DMS53 treated with DMSO at 0.1 percent for 48 hours (cell line): Measurements from ENCODE around the gene SPPL3.
"Not testable (repeated sequence)": the region's sequence is repeated elsewhere in the genome, so short reads cannot be mapped to it uniquely, and the experiment has no call there.

Experiments used
- DNase-seq: peaks from one replicate; lab custom pipeline; 2025; ENCODE audit not compliant: unreplicated experiment; lab: John Stamatoyannopoulos, UW

SPPL3 gene

DNA sequence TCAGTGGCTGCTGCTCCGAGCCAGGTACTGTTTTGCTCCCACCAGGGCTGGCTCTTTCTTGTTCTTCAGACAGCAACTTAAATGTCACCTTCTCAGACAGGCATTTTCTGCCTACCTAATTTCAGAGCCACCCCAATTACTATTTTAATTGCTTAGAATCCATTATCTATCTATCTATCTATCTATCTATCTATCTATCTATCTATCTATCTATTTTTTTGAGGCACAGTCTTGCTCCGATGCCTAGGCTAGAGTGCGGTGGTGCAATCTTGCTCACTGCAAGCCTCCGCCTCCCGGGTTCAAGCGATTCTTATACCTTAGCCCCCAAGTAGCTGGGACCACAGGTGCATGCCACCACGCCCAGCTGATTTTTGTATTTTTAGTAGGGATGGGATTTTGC is 58.5 kb downstream of the SPPL3 start:
- no peak for DNase-seq

DNA sequence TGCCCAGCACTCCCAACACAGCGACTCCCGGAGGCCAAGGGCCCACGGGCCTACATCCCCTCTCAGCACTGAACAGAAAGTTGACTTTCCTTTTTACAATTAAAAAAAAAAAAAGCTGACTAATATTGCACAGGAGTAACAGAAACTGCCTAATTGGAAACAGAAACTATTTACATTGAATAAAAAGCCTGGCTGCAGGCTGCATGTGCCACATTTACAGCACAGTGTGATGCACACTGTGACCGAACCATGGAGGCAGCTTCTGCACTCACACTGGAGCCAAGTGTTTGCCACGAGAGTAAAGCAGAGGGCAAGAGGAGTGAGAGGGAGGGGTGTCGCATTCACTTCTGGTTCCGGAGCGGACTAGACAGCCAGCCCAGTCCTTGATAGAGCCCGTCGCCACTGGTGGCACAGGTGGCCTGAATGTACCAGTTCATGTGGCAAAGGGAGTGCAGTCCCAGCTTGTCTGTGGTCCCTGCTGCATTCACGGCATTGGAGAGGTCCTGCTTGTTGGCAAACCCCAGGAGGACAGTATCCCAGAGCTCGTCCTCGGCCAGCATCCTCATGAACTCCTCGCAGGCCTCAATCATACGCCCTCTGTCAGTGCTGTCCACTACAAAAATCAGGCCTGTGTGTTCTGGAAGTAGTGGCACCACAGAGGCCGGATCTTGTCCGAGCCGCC is 59.2 kb downstream of the SPPL3 start:
- no peak for DNase-seq

DNA sequence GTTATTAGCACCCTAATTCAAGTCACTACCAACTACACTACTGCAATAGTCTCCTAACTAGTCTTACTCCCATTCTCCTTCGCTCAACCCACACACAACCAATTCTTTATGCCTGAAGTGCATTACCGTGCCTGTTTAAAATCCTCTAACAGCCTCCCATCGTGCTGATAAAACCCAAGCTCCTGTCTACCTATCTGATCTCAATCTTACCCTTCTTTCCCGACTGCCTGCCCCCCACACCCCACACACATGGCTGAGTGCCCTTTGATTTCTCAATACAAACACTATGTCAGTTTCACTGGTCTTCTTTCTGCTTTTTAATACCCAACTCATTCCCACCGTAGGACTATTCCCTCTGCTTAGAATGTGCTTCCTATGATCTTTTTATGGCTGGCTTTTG is 59.9 kb downstream of the SPPL3 start:
- DNase-seq, result no peak

DNA sequence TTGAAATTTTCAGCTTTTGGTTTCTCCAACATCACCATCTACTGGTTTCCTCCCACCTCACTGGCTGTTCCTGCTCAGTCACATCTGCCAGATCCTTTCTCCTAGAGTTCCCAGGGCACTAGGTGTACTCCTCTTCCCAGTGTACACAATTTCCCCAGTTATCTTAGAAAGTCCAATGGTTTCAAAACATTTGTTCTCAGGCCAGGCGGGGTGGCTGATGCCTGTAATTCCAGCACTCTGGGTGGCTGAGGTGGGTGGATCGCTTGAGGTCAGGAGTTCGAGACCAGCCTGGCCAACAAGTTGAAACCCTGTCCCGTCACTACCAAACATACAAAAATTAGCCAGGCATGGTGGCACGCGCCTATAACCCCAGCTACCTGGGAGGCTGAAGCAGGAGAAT is 60.7 kb downstream of the SPPL3 start:
- no peak for DNase-seq

DNA sequence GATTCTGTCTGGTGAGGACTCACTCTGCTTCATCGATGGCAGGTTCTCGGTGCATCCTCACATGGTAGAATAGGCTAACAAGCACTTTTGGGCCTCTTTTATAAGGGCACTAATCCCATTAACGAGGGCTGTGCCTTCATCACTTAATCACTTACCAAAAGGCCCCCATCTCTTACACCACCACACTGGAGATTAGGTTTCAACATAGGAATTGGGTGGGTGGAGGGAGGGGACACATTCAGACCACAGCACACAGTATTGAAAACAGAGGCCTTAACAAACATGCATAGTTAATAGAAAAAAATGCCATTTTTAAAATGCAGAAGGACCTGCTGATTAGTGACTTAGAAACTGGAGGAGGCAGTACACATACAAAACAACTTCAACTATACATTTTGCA is 61.6 kb downstream of the SPPL3 start:
- DNase-seq, result no peak

DNA sequence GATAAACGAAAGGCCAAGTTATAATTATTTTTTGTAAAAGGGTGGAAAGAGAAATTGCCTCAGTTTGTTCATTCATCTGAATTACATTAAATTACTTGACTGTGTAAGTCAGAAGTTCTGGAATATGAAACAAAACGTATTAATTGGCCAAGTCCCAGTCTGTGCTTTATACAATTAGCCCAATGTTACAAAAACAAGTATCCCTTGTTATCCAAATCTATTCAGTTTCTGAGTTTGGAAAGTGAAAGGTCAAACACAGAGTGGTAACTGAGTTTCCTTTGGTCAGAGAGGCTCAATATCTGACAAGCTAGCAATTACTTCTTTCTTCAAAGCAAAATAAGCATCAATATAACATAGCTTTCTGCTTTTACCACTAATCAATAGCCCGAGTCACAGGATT is 62.6 kb downstream of the SPPL3 start:
- DNase-seq, result no peak

DNA sequence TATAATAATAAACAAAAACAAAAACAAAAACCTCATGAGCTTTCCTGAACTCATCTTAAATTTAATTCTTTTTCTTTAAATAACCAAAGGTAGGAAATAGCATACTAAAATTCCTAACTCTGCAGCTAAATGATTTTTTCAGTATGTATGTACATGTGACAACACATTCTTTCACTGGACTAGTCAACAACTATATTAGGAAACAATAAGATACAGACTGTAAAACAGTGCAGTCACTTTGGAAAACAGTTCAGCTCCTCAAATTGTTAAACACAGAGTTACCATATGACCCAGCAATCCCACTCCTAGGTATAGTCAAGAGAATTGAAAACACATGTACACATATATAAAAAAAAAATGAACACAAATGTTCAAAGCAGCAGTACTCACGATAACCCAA is 64.7 kb downstream of the SPPL3 start:
- no peak for DNase-seq

DNA sequence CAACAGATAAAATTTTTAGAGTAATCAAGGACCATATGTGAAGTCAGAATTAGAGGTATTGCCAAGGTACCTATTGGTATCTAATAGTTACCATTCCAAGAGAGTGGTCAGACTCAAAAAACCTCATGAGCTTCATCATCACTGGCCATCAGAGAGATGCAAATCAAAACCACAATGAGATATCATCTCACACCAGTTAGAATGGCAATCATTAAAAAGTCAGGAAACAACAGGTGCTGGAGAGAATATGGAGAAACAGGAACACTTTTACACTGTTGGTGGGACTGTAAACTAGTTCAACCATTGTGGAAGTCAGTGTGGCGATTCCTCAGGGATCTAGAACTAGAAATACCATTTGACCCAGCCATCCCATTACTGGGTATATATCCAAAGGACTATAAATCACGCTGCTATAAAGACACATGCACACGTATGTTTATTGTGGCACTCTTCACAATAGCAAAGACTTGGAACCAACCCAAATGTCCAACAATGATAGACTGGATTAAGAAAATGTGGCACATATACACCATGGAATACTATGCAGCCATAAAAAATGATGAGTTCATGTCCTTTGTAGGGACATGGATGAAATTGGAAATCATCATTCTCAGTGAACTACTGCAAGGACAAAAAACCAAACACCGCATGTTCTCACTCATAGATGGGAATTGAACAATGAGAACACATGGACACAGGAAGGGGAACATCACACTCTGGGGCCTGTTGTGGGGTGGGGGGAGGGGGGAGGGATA is 65.4 kb downstream of the SPPL3 start:
- DNase-seq, result not testable (repeated sequence)

DNA sequence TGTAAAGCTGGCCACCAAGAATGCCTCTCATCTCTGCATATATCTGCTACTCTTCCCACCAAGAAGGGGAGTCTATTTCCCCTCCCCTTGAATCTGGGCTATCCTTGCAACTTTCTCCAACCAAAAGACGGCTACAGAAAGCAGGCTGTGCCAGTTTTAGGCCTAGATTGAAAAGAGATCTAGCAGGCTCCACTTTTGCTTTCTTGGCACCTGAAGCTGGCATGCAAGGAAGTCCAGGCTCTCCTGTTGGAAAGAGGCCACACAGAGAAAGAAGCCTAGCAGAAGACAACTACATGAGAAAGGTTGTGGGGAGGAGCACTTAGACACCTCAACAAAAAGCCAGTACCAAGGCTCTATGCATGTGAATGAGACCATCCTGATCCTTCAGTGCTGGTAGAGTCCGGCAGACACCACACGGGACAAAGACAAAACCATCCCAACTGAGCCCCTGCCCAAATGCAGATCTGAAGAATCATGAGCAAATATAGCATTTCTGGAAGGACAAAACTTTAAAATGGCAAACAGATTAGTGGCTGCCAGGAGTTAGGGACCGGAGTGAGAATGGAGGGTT is 68.0 kb downstream of the SPPL3 start:
- DNase-seq, result no peak

DNA sequence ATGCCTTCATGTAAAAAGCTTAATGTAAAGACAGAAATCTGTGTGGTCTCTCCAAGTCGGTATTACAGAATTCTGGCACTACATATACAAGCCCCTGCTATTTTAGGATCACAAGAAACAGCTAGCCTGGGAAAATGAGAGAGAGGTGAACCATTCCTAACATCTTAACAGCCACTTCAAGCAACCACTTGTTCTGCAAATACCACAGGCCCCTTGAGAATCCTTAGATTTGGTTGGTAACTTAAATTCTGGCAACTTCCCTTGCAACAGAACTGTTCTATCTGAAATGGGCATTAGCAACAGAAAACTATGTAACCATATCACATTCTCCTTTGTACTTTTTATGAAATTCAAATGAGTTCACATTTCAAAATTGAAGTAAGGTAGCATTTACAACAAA is 68.5 kb downstream of the SPPL3 start:
- no peak for DNase-seq

DNA sequence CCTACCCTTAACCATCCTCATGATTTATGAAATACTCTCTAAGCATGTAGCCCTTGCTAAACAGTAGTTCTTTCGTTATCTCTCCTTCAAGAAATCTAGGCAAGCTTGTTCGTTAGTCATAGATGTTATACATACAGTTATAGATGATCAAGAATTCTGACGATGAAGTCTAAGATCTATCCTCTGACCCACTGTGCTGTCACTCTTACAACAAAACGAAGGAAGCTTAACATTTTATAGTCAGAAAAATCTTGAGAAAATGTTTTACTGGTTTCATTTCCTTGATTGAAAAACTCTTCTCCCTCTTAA is 68.9 kb downstream of the SPPL3 start:
- no peak for DNase-seq

DNA sequence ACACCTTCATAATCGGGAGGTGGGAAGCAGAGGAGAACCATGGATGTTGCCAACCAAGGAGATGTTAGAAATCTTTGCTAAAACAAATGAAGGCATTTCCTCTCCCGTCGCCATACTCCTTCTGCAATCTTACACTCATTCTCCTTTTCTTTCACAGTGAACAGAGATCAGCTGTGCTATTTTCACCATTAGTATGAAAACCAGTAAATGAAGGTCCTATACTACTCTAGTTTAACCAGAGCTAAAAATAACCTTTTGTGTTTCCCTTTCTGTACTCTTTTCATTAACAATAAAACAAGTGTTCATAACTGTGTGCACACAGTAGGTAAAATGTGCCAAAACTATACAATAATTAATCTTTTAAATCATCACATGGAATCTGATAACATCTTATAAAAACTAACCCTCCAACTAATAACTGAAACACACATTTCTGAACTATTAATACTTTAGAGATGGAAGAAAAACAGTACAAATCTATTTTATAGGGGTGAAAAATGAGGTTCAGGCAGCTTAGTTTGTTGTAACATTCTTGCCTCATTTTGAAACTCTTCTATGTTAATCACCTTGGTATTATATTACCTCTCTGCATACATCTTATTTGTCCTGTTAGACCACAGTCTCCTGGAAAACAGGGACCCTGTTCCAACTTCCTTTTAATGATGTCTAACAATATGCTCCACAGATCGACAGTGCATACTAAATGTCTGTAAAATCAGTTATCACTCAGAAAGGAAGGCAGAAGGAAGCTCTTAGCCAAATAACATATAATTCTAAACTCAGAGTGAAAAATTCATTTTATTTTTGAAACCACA is 69.5 kb downstream of the SPPL3 start:
- DNase-seq, result no peak

DNA sequence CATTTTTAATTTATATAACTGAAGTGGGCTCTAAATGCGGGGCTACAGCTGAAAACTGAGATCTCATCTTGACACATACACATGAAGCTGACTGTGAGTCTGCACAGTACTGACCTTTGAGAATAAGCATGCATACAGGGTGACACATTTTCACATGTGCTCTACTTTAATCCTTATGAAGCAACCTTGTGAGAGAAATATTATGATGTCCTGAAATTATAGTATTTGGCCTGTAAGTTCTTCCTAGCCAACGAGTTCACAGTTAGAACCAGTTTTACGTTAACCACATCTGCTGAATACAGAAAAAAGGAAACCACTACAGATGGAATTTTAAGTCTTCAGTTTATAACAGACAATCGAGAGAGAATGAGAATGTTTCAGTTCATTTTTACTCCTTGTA is 70.3 kb downstream of the SPPL3 start:
- DNase-seq, result no peak

DNA sequence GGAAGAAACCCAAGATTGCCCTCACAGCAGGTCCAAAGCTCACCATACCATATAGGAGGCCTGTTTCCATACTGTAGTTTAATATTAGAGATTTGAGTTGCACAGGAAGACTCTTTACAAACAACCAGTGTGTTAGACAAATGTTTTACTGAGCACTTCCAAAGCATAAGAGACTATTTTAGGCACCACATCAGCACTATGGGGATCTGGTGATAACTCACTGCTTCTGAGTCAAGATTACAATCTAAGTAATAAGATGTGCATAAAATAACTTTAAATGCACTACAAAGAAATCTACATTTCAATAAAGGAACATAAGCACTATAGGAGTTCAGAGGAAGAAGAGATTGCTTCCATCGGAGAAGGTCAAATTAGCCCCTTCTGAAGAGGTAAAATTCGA is 71.4 kb downstream of the SPPL3 start:
- DNase-seq, result no peak

DNA sequence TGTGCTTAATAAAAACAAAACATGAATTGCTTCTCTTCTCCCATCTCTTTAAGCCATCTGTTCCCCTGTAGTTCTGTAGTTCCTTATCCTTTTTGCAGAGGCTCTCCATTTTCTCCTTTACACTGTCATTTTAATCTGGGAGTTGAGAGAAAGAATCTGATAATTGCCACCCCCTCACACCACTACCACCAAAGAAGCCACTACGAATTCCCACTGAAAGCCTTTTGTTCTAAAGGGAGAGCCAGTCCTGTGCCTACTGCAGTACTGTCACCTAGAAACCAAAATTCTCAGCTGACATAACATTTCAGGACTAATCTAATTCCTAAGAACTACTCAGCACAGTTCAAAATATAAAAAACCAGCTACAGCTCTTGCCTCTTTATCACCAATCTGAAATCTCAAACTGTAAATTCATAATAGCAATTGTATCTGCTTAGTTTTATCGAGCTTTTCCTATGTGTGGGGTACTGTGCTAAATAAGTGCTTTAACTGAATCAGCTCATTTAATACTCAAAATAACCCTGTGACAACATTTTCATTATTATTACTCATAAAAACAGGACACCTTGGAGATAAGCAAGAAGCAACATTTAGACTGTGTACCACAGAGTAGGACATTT is 72.4 kb downstream of the SPPL3 start:
- DNase-seq, result no peak

DNA sequence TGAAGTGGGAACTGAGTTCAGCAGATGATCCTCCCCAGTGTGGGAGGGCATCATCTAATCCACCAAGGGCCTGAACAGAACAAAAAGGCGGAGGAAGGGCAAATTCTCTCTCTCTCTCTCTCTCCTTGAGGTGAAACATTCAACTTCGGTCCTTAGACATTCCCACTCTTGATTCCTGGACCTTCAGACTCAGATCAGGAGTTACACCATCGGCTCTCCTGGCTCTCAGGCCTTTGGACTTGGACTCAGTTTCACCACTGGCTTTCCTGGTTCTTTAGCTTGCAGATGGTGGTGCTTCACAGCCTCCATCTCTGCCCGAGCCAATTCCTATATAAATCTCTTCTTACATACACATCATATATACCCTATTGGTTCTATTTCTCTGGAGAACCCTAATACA is 73.2 kb downstream of the SPPL3 start:
- DNase-seq, result no peak

DNA sequence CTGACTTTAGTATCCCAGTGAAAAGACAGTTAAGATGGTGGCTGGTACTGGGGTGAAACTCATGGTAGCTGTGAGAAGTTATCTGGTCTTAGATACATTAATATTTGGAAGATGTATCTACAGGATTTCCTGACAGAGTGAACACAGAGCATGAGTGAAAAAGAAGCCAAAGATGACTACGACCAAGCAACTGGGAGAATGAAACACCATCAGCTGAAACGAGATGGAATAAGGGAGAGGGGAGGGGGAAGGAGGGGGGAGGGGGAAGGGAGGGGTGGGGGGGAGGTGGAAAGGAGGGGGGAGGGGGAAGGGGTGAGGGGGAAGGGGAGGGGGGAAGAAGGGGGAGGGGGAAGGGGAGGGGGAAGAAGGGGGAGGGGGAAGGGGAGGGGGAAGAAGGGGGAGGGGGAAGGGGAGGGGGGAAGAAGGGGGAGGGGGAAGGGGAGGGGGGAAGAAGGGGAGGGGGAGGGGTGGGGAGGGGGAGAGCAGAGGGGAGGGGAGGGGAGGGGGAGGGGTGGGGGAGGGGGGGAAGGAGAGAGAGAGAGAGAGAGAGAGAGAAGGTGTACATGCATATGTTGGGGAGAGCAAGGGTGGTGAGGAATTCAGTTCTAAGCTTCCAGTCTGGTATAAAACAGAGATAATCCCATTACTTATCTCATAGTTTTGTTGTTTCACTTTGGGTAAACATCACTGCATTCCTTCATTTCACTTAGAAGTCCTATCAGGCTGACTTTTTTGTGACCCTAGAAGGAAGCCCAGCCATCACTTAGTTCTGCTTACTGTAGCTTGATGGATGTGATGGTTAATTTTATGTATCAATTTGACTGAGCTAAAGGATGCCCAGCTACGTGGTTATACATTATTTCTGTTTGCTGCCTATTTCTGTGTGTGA is 73.9 kb downstream of the SPPL3 start:
- no peak for DNase-seq

DNA sequence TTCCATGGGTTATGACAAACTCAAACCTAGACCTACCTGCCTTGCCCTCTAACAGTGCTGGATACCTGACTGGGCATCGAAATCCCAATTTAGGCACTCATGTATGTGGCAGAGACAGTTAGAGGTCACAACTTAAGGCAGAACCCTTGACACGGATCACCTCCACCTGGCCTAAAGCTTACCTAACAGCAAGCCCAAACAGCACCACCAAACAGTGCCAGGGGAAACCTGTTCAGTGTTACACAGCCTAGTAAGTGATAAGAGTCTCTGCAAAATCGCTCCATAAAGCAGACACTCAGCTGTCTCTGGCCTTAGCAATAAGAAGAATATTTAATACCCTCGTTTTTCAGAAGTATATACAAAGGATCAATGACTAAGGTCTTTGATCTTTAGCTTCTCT is 77.8 kb downstream of the SPPL3 start:
- no peak for DNase-seq

DNA sequence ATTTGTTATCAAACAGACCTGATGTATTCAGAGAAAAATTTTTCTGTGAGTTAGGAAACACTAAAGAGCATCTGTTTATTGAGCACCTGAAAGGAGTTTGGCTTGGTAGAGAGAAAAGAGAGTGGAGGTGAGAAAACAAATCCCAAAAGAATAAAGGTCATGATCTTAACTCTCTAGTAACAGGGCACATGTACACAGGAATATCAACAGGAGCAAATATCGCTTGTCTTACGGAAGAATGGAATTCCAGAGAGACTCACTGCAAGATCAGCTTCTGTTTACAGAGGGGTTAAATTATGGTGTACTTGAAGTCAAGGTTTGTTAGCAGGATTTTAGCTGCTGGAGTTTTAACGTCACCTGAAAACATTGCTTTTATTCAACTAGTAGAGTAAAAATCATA is 78.8 kb downstream of the SPPL3 start:
- DNase-seq, result no peak

DNA sequence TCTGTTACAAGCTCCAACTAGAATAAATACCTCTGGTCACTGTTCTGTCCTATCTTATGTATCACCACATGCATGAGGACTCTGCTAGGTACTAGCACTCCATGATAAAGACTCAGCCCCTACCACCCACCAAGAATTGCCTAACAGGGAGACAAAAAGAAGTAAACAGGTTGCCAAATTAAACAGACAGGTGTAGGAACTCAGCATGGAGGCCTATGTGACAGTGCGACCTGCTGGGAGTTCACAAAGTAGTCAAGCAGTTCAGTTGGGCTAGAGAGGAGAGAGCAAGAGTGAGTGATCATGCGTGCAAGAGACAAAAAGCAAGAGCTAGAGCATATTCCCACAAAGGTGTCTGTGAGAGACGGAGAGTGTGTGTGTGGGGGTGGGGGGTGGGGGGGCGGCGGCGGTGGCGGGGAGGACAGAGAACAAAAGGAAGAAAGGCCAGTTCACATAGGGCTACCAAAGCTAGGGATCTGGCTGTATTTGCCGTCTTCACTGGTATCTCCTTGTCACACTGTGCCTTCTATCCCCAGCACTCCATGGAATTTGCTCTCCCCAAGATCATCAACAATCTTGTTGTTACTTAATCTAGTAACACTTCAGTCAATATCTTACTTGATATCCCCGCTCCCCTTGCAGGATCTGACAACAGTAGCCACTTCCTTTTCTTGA is 81.2 kb downstream of the SPPL3 start:
- DNase-seq, result no peak
